ENCODE data around the gene NDUFB5.

DNA sequence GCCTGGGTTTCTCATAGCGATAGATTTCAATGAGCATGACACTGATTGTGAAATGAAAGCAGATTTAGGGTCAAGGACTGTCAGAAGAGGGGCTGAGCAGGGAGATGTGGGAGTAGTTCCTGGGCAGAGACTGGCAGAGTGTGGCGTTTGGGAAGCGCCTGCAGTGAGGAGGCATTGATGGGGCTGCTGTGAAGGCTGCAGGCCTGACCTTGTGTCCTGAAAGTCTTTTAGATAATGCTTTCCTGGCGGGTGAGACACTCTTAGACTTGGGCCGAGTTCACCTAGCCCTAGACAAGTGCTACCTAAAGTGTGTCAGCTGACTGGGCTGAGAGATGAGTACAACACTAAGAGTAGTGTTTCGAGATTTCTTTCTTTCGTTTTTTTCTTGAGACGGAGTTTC is 68.9 kb downstream of the NDUFB5 start:
- TF ChIP-seq CTCF (IDR thresholded peaks at IDR 0.05; ENCODE audit: low read length) (no peak), EZH2 (IDR thresholded peaks at IDR 0.05; ENCODE audit: borderline replicate concordance, low read length) (no peak)

Measured in OCI-LY1 (cell line).